Stimulated activated CD8-positive, alpha-beta memory T cell treated with anti-CD3 and anti-CD28 coated beads, Interleukin-15, amount 100 ng/mL, for 24 hours (primary cell): ENCODE results near the gene PSG6.
"Not testable (repeated sequence)": the region's sequence is repeated elsewhere in the genome, so short reads cannot be mapped to it uniquely, and the experiment has no call there.

ENCODE experiments used
- DNase-seq: peaks from one replicate; pipeline ENCODE4 v3.0.0-alpha.2; 2020; ENCODE audit warnings: low read depth

Gene PSG6

DNA sequence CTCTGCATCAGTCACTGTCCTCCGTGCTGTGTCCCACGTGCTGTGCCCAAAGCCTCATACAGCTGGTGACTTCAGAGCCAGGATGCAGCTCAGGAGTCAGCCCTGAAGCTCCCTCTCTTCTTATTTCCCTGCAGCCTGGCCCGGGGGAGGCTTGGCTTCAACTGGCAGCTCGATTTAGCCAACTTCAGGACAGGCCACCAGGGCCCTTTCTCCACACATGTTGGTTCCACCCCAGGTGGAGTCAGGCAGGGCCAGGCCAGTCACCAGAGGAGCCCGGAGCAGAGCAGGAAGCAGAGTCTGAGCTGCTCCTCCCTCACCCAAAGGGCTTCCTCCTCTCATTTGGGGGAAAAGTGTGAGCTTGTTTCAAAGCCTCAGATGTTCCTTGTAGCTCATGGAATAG, 11.5 kb downstream of the PSG6 start:
- not testable (repeated sequence) for DNase-seq

DNA sequence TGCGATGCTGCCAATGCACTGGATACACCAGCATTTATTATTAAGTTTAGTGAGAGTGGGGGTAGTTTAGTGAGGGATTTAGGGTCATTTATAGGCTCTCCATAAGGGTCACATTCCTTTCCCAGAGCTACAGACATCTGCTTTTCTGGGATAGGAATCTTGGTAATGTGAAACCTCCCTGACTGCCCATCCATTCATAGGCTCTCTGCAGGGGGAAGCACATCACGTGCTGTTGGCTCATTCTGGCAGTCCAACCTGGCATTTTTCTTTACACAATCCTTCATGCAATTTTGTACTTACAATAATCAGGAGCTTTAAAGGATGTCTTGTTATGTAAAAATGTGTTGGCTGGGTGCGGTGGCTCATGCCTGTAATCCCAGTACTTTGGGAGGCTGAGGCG, 17.1 kb downstream of the PSG6 start:
- not testable (repeated sequence) for DNase-seq

DNA sequence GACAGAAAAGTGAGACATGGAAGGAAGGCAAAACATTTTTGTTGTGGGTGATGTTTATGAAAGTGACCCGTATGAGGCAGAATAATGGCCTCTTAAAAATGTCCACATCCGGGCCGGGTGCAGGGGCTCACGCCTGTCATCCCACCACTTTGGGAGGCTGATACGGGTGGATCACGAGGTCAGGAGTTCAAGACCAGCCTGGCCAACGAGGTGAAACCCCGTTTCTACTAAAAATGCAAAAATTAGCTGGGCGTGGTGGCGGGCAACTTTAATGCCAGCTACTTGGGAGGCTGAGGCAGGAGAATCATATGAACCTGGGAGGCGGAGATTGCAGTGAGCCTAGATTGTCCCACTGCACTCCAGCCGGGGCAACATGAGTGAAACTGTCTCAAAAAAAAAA, 18.0 kb downstream of the PSG6 start:
- not testable (repeated sequence) for DNase-seq

DNA sequence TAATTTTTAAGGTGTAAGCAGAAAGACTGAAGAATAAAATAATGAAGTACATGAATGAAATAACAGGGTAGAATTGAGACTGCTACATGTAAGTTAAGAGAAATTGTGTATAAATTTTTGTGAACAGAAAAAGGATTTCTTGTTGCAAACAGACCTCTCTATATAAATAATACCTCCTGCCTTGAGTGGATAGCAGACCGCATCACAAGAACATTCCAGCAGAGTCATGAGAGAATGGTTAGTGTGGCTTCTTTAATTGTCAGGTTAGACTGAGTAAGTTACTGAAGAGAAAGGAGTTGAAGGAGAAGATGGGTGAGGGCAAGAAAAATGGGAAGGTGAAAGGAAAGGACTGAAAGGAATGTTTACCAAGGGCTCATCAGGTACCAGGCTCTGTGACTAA, 18.6 kb downstream of the PSG6 start:
- DNase-seq: not testable (repeated sequence)

DNA sequence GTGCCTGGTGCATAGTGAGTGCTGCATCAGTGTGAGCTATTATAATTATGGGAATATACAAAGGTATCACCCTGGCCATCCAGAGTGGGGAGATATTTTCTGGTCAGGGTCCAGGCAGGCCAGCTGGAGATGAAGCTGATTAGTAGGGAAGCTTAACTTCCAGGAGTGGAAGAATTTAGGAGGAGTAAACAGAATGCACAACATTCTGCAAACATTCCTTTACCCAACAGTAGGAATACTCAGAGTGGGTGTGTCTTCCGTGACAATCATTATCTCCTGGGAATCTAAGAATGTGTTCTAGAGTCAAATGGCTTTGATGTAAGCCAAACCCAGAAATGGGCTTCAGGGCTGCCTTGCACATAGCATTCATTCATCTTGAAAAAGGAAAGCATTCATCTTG, 19.0 kb downstream of the PSG6 start:
- not testable (repeated sequence) for DNase-seq

DNA sequence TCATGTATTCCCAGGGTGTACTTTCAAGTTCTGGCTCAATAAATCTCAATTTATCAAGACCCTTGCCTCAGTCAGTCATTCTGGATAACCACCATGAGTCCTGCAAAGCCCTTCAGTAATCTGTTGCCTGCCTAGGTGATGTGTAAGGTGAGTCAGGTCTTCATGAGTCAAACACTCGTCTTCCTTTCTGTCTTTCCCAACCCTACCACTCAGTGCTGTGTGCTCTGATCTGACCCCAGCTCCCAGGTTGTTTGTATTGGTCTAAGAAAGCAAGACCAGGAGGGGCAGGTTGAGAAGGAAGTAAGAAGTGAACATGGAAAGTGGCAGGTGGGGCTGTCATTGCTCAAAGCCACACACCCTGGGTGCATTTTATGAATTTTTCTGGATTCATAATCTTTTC, 20.0 kb downstream of the PSG6 start:
- not testable (repeated sequence) for DNase-seq

DNA sequence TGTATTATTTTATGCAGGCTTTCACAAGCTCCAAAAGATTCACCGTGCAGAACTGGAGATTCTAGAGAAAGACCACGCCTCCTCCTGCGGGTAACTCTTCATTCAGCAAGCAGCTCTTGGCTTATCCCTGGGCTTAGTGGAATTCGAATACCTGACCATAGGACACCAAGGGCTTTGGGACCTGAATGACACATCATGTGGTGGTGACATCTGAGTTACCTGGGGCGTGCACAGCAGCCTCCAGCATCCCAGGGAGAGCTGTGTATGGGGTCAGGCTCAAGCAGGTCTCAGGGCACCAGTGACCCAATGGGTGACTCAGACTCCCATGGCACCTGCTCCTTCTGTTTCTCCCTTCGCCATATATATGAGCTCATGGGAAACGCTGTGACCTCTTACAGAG, 27.2 kb downstream of the PSG6 start:
- DNase-seq: not testable (repeated sequence)

DNA sequence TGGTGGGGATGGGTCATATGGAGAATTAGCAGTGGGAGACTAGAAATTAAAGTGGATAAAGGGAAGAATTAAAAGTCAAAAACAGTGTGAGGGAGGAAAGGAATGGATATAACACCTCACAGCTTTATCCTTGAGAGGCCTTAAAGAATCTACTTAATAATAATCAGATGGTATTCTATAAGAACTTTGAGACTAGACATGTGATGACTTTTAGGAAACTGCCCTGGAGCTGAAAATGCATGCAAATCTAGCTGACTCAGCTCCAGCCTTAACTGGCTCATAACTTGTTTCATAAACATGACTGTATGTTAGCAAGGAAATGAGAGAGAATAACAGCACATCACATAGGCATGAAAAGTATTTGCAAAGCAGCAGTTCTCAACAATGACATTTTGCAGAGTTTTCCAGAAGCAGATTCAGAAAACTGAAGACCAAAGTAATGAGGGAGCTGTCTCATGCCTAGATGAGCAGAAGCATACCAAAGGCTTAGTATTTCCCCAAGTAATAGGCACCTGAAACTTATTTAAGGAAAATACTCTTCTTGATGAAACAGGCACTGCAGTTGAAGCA, 29.7 kb downstream of the PSG6 start:
- DNase-seq: not testable (repeated sequence)

DNA sequence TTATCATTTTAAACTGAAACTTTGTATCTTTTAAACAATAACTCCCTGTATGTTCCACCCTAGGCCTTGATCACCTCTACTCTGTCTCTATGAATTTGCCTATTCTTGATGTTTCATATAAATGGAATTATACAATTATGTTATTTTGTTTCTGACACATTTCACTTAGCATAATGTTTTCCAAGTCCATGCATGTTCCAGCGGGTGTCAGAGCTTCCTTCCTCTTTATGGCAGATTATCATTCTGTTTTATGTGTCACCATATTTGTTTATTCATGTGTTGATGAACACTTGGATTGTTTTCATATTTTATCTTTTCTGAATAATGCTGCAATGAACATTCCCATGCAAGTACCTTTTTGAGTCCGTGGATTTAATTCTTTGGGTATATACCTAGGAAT, 35.0 kb downstream of the PSG6 start:
- DNase-seq: not testable (repeated sequence)

DNA sequence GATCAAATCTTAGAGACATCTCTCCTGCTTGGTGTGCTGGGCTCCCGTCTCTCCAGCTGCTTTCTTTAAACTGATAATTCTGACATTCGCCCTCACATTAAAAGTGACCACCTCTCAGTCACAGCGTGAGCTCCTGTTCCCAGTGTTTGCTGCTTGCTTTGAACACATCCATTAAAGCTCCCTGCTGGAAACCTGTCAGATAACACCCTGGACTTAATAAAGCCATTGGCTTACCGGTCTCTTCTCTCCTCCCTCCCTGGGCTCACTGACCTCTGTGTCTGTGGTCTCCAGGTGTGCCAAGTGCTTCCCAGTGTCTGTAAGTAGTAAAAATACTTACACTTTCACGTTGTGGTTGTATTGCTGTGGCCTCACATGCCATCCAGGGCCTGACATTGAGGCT, 35.7 kb downstream of the PSG6 start:
- not testable (repeated sequence) for DNase-seq

DNA sequence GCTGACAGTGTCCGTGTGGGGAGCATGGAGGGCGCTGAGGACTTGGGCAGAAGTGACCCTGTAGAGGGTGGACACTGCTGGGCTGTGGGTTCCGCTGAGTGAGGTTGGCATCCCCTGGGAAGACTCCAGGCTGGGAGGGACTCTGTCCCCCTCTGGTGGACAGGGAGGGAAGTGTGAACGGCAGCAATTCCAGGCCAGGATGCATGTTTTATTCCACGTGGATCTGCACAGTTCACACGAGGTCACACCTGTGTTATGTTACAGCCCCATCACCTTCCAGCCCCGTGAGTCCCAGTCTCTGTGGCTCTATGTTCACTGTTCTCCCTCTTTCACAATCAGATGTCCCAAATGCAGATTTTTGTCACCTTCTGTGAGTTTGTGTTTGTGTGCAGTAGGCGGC, 36.4 kb downstream of the PSG6 start:
- DNase-seq: not testable (repeated sequence)

DNA sequence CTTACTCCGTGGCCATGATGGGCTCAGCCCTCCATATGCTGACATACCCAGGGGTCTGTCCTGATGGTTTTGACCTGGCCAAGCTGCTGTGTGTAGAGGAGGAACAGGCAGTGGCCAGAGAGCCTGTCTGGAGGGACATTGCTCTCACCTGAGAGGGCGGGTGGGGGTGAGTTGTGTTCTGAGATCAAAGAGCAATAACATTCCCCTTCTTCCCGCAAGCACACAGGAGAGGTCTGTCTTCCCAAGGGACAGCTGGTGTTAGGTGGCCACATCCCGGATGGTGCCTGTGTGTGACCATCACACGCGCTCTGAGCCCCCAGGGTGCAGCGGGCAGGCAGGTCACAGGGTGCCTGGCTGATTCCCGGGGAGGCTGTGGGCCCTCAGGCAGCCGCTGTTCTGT, 37.1 kb downstream of the PSG6 start:
- DNase-seq: not testable (repeated sequence)

DNA sequence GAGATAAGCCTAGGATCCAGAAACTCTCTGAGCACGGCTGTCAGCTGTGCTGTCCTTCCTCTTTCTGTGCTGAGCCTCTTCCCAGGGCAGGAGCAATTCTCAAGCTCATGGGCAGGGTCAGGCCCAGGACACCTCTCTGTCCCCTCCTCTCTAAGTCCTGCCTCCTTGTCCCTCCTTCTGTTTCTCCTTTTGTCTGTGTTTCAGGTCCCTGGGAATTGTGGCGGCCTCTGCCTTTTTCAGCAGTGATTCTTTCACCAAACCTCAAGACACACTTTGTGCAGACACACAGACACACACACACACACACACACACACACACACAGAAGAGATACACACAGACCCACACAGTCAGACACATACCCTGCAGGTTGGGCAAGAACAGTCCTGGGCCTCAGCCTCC, 38.1 kb downstream of the PSG6 start, which contains the start of gene PSG1:
PSG1 (minus strand) TSS at position 101 of the 400 bp plus-strand sequence. CDS start 132 bp downstream, outside the sequence.
- DNase-seq: no peak

DNA sequence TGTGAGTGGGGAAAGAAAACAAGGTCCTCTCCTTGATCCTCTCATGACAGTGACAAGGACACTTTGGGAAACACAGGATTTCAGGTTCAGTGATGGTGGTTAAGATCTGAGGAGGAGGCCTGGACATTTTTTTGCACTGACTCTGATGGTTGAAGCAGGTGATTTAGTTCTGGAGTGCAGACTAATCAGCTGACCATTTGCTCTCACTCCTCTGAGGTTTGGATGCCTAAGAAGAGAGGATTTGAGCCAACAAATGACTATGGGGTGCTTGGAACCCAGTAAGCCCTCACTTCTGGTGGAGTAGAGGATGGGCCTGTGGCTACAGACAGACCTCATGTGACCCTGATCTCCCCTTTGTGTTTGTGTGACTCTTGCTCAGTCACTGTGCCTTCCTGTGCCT, 41.1 kb downstream of the PSG6 start:
- not testable (repeated sequence) for DNase-seq

DNA sequence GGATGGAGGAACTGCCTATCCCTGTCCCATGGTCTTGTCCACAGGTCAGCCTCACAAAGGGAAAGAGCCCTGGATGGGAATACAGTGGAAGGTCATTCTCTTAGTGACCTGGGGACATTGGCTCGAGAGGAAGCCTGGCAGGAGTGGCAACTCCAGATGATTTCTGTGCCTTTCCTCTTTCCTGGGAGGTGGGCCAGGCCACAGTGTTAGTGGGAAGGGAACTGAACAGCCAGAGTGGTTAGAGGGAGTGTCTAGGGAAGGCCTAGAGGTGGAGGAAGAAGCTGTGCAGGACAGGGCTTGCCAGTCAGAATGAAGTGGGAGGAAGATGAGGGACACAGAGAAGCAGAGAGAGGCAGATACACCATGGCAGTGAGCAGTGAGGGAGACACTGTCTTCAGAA, 41.8 kb downstream of the PSG6 start:
- DNase-seq: not testable (repeated sequence)

DNA sequence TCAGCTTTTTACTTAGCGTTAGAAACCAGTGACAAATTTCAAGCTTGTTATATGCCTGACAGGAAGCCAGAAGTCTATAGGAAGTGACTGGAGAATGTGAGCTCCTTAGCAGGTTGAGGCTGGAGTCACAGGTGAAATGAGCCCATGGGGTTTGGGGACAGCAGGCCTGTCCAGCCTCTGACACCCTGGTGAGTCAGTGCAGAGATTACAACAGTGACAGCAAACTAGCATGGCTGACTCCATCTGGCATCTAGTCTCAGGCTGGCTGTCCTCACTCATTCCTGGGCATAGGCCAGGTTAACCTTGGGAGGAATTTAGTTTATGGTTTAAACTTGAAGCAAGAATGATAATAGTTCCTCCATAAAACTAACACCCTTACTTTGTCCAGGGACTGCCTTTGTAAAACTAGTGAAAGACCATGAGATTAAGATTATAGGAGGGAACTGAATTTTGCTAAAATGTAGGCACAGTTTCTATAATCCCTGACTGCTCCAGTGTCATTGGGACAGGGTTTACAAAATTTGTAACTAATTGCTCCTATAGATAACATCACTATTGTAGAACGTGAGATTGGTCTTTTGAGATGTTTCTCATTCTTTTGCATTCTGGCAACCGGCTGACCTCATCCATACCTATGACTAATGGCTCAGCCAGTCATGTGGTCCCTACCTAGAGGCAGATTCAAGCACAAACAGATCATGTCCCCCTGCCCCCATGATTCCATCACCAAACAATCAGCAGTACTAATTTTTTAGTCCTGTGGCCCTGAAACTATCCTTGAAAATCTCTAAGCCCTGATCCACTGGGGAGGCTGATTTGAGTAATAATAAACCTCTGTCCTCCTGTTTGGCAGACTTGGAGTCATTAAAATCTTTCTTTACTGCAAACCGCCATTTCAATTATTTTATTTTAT, 42.5 kb downstream of the PSG6 start:
- DNase-seq: not testable (repeated sequence)

DNA sequence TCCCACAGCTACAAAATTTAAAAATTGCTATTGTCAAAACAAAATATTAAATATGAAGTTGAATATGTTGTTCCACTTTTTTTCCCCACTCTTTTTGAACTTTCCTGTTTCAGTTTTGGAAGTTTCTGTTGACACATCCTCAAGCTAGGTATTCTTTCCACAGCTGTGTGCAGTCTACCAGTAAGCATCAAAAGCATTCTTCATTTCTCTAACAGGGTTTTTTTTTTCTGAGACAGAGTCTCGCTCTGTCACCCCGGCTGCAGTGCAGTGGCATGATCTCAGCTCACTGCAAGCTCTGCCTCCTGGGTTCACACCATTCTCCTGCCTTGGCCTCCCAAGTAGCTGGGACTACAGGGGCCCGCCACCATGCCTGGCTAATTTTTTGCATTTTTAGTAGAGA, 43.6 kb downstream of the PSG6 start:
- DNase-seq: not testable (repeated sequence)

DNA sequence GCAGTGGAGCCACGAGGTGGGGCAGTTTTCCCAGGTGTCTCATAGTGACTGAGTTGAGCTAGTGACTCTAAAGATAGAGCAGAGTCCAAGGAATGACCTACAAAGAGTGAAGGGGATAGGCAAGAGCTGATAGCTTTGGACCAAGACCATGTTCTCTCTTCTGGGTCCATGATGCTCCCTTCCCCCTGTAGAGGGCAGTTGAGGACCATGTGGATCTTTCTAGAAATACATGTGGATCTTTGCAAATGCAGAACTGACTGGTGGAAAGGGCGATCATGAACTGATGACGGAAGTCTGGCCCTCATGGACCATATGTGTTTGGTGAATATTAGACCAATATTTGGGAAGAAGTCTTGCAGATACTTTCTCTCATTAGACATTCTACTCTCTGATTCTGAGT, 45.1 kb downstream of the PSG6 start:
- DNase-seq: no peak

DNA sequence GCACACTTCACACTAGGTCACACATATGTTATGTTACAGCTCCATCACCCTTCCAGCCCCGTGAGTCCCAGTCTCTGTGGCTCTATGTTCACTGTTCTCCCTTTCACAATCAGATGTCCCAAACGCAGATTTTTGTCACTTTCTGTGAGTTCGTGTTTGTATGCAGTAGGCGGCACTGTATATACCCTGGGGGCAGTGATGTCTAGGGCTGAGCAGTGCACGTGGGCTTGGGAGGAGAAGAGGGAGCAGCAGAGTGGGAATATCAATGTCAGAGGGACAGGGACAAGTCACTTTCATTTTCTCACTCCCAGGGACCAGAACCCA, 60.2 kb downstream of the PSG6 start:
- DNase-seq: no peak

DNA sequence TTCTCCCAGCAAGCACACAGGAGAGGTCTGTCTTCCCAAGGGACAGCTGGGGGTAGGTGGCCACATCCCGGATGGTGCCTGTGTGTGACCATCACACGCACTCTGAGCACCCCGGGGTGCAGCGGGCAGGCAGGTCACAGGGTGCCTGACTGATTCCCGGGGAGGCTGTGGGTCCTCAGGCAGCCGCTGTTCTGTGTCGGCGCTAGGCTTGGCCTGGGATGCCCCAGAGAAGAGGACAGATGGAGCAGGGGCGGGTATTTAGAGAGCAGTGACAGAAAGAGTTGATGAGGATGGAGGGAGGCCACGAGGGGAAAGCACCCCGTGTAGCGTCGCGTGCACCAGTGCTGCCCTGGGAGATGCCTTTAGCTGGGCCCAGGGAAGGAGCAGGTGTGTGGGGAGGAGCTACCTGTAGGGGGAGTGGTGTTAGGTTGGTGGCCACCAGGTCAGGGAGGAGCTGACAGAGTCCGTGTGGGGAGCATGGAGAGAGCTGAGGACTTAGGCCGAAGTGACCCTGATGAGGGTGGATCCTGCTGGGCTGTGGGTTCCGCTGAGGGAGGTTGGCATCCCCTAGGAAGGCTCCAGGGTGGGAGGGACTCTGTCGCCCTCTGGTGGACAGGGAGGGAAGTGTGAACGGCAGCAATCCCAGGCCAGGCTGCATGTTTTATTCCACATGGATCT, 60.7 kb downstream of the PSG6 start:
- DNase-seq: not testable (repeated sequence)

DNA sequence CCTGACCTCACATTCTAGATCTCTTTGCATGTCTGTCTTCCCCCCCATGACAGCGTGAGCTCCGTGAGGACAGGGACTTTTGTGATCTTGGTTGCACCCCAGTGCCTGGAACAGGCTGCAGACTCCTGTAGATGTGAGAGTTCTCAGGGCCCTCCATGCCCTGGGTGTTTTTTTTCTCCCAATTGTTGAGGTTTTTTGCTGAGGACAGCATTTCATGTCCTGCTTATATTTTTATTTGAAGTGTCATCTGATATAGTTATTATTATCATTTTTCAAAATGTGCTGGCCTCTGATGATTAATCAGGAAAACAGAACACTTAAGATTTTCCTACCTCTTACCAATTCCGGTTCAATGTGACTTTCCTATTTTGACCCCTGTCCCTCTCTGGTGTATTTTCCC, 62.9 kb downstream of the PSG6 start:
- not testable (repeated sequence) for DNase-seq

DNA sequence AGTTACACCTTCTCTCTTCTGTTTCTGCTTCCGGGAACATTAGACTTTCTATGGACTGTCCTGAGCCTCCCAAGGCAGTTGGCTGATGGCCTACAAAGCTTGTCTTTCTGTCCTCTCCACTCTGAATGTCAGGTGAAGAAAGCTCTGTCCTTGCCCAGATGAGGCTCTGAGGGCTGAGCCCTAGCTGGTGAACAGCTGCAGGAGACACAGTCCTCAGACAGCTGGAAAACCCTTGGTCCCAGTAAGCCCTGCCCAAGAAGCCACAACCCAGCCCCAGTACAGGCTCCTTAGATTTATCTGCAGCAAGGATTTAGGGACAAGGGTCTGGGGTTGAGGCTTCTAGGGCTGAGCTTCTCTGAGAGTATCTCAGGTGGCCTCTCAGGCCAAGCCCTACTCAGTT, 64.5 kb downstream of the PSG6 start:
- DNase-seq: not testable (repeated sequence)

DNA sequence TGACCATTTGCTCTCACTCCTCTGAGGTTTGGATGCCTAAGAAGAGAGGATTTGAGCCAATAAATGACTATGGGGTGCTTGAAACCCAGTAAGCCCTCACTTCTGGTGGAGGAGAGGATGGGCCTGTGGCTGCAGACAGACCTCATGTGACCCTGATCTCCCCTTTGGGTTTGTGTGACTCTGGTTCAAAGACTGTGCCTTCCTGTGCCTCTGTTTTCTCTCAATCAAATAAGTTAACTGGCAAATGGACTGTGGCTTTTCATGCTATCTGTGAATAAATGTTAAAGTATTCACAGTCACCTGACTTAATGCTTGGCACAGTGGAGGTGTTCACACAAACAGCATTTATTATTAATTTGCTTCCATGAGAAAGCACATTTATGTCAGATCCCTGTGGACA, 64.9 kb downstream of the PSG6 start:
- not testable (repeated sequence) for DNase-seq
